Fibroblast of lung (primary cell): ENCODE data around the gene RNF125. TPM values are rescaled to one million over a fixed set of nuclear protein-coding genes. Genes with fewer than 3 reads are reported as not detected.

Source experiments
- DNase-seq, 2 donors: peaks; one replicate each; pipeline versions ENCODE4 v3.0.0 to v3.0.0-alpha.2; 2010; ENCODE audit warnings: low read depth in 2 of 2
- H2AFZ ChIP-seq: 2 replicates; pipeline ENCODE4 v1.5.1; 2012; ENCODE audit warnings: low read length, control low read depth, inconsistent platforms
- H3K27ac ChIP-seq: 2 replicates; pipeline ENCODE4 v1.5.1; 2011; ENCODE audit warnings: low read length, control low read depth; ENCODE audit not compliant: insufficient read depth
- H3K27me3 ChIP-seq: 2 replicates; pipeline ENCODE4 v1.5.1; 2011; ENCODE audit warnings: mild to moderate bottlenecking, low read length; ENCODE audit not compliant: control insufficient read depth, insufficient read depth
- H3K36me3 ChIP-seq: 2 replicates; pipeline ENCODE4 v1.5.1; 2011; ENCODE audit warnings: low read length; ENCODE audit not compliant: control insufficient read depth, insufficient read depth
- H3K4me1 ChIP-seq: 2 replicates; pipeline ENCODE4 v1.5.1; 2011; ENCODE audit warnings: low read length; ENCODE audit not compliant: control insufficient read depth, insufficient read depth; ENCODE audit errors: extremely low read depth
- H3K4me2 ChIP-seq: 2 replicates; pipeline ENCODE4 v1.5.1; 2011; ENCODE audit warnings: low read length, control low read depth; ENCODE audit not compliant: insufficient read depth; ENCODE audit errors: extremely low read depth
- H3K4me3 ChIP-seq, 4 experiments: fragments of 200-600 bp in 1 of 4; sonication (generic) in 1 of 4; replicated peaks in 1 of 4; 2 replicates each; pipeline ENCODE4 v1.5.1; 2011 to 2016; ENCODE audit warnings: low read length in 4 of 4, low read depth in 3 of 4, mild to moderate bottlenecking in 3 of 4, control low read depth in 2 of 4, inconsistent platforms in 1 of 4, mixed read lengths in 1 of 4; ENCODE audit not compliant: insufficient read depth in 1 of 4; ENCODE audit errors: control extremely low read depth in 1 of 4
- H3K79me2 ChIP-seq: 2 replicates; pipeline ENCODE4 v1.5.1; 2012; ENCODE audit warnings: mild to moderate bottlenecking, low read length, inconsistent platforms; ENCODE audit not compliant: control insufficient read depth, insufficient read depth
- H3K9ac ChIP-seq: 2 replicates; pipeline ENCODE4 v1.5.1; 2011; ENCODE audit warnings: mild to moderate bottlenecking, low read length, control low read depth; ENCODE audit not compliant: insufficient read depth
- H3K9me3 ChIP-seq: 2 replicates; pipeline ENCODE4 v1.5.1; 2012; ENCODE audit warnings: low read depth, low read length; ENCODE audit not compliant: control insufficient read depth, insufficient read depth
- H4K20me1 ChIP-seq: 2 replicates; pipeline ENCODE4 v1.5.1; 2011; ENCODE audit warnings: low read length; ENCODE audit not compliant: control insufficient read depth, insufficient read depth; ENCODE audit errors: extremely low read depth
- CTCF ChIP-seq, 2 donors: IDR thresholded peaks in 1 of 2; conservative IDR thresholded peaks in 1 of 2; 1 replicate in 1 of 2; 2 replicates in 1 of 2; pipeline ENCODE4 v1.5.1; 2011 to 2012; ENCODE audit warnings: low read length in 2 of 2, control low read depth in 1 of 2, inconsistent platforms in 1 of 2, low read depth in 1 of 2, mild to moderate bottlenecking in 1 of 2
- EZH2 ChIP-seq: IDR thresholded peaks from 2 replicates; pipeline ENCODE4 v1.5.1; 2012; ENCODE audit warnings: low read length, control low read depth, mild to moderate bottlenecking; ENCODE audit errors: missing control alignments
- polyA plus RNA-seq, 2 donors: library from polyadenylated mRNA; depleted of rRNA in 1 of 2; stranded (reverse) in 1 of 2; unstranded in 1 of 2; fragments of >200 nt; gene quantifications; 2 replicates each; pipeline ENCODE4 v1.2.1, GENCODE V29; 2011 to 2012; ENCODE audit warnings: missing spikeins in 1 of 2
- total RNA-seq: library from RNA; depleted of rRNA; stranded (reverse); fragments of >200 nt; gene quantifications from 2 replicates; pipeline ENCODE4 v1.2.1, GENCODE V29; 2014

The RNF125 gene
- total and polyA plus RNA-seq, 2 donors (not counting 1 experiment from before 2014, with no cell fraction given): 0.14 to 0.33 TPM

GRCh38 chr18:32021756-32022564 lies 3.3 kb downstream of the RNF125 start:
- Histone ChIP-seq H3K36me3 (no peaks in the 10 kb centered on the region), H3K4me1 (no peaks in the 10 kb centered on the region), H2AFZ (no peak overlapping the region), H3K27ac (no peak overlapping the region), H3K9ac (no peak overlapping the region), H3K79me2 (no peaks in the 10 kb centered on the region), H4K20me1 (no peaks in the 10 kb centered on the region), H3K27me3 (no peaks in the 10 kb centered on the region), H3K4me2 (no peak overlapping the region), H3K9me3 (no peaks in the 10 kb centered on the region), H3K4me3 (no peak overlapping the region)
- TF ChIP-seq CTCF (conservative IDR thresholded peaks at IDR 0.05 in 1 of 2, IDR thresholded peaks at IDR 0.05 in 1 of 2; ENCODE audit: low read depth in 1 of 2, low read length in 2 of 2): no peak
- no peak for TF ChIP-seq EZH2
- DNase-seq: no peak

GRCh38 chr18:32025744-32026143 lies 7.1 kb downstream of the RNF125 start:
- no peak for TF ChIP-seq EZH2
- no peak for TF ChIP-seq CTCF (conservative IDR thresholded peaks at IDR 0.05 in 1 of 2, IDR thresholded peaks at IDR 0.05 in 1 of 2; ENCODE audit: low read depth in 1 of 2, low read length in 2 of 2)
- no peaks in the 10 kb centered on the region for H3K36me3 ChIP-seq
- no peak for DNase-seq
- H4K20me1 ChIP-seq: no peaks in the 10 kb centered on the region
- no peak overlapping the region for H3K9ac ChIP-seq
- no peak overlapping the region for H3K27ac ChIP-seq
- no peak overlapping the region for H2AFZ ChIP-seq
- no peaks in the 10 kb centered on the region for H3K9me3 ChIP-seq
- H3K27me3 ChIP-seq: no peaks in the 10 kb centered on the region
- H3K4me1 ChIP-seq: no peaks in the 10 kb centered on the region
- no peaks in the 10 kb centered on the region for H3K79me2 ChIP-seq
- H3K4me3 ChIP-seq: no peak overlapping the region
- H3K4me2 ChIP-seq: no peak overlapping the region

GRCh38 chr18:32026491-32027086 lies 8.0 kb downstream of the RNF125 start:
- H3K79me2 ChIP-seq: no peaks in the 10 kb centered on the region
- no peak overlapping the region for H2AFZ ChIP-seq
- no peaks in the 10 kb centered on the region for H3K27me3 ChIP-seq
- no peak for DNase-seq
- no peaks in the 10 kb centered on the region for H3K4me1 ChIP-seq
- no peak overlapping the region for H3K4me2 ChIP-seq
- H3K4me3 ChIP-seq: no peak overlapping the region
- no peaks in the 10 kb centered on the region for H4K20me1 ChIP-seq
- H3K36me3 ChIP-seq: no peaks in the 10 kb centered on the region
- H3K9me3 ChIP-seq: no peaks in the 10 kb centered on the region
- no peak overlapping the region for H3K27ac ChIP-seq
- H3K9ac ChIP-seq: no peak overlapping the region
- TF ChIP-seq EZH2 (no peak), CTCF (conservative IDR thresholded peaks at IDR 0.05 in 1 of 2, IDR thresholded peaks at IDR 0.05 in 1 of 2; ENCODE audit: low read depth in 1 of 2, low read length in 2 of 2) (no peak)
